Measurements from ENCODE around the gene FHL3. TPM values are rescaled to one million over a fixed set of nuclear protein-coding genes. Genes with fewer than 3 reads are reported as not detected.
"Not testable (repeated sequence)": the region's sequence is repeated elsewhere in the genome, so short reads cannot be mapped to it uniquely, and the experiment has no call there.

Gene FHL3
- total and polyA plus RNA-seq, 2 of the 4 experiments (the other 2 are of a cell fraction): 11.5 to 27.1 TPM

DNA sequence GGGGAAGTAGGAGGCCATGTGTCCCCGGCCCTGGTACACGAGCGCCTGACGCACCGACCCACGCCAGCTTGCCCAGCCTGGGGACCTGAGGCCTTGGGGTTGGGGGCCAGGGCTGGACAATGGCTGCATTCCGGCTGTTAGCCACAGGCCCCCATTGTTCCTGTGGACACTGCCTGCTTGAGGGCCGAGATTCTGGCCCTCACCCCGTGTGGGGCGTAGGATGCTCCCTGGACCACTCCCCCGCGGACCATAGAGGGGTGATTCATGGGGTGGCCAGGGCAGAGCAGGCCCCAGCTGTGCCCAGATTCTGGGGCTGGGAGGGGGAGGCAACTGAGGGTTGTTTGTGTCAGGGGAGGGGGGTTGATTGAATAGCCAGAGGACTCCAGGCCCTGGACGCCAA lies 29.6 kb upstream of the FHL3 start:
- no peak overlapping the region for H3K4me3 ChIP-seq (ENCODE audit: insufficient read depth, low read depth, low read length)
- no peak overlapping the region for H3K18ac ChIP-seq (ENCODE audit: low read depth, low read length)
- intact Hi-C loops (cut with micrococcal nuclease) (loop anchor here (10.0 kb wide), 1 partner anchor 440 kb away; no protein-coding TSS in a partner anchor), in situ Hi-C loops (cut with MboI; ENCODE audit: low sequenced_read_pairs) (no loop called here), dilution Hi-C loops (cut with HindIII; ENCODE audit: low sequenced_read_pairs, unreplicated experiment) (no loop called here)
- no peak overlapping the region for H4K91ac ChIP-seq (ENCODE audit: insufficient read depth, low read depth, low read length)
- no peaks in the 10 kb centered on the region for H3K9me1 ChIP-seq (ENCODE audit: insufficient read depth, low read length)
- no peak overlapping the region for H2AFZ ChIP-seq (replicated peaks; ENCODE audit: low read length, poor library complexity)
- H3K14ac ChIP-seq (replicated peaks; ENCODE audit: low read depth, low read length): no peak overlapping the region
- no peak overlapping the region for H3K56ac ChIP-seq (ENCODE audit: extremely low read depth, insufficient read depth, low read length)
- no peak overlapping the region for H2BK5ac ChIP-seq (ENCODE audit: low read depth, low read length, poor library complexity, severe bottlenecking)
- H4K8ac ChIP-seq (ENCODE audit: low read depth in 2 of 2, low read length in 2 of 2): no peak overlapping the region
- DNase-seq (no peak), ATAC-seq (ENCODE audit: low read depth) (no peak)
- H2BK120ac ChIP-seq (ENCODE audit: low read depth, low read length): no peak overlapping the region
- no peak overlapping the region for H3K9ac ChIP-seq (ENCODE audit: low read depth, low read length)
- no peak overlapping the region for H2AK5ac ChIP-seq (ENCODE audit: low read depth, low read length)
- no peaks in the 10 kb centered on the region for H3K79me1 ChIP-seq (ENCODE audit: low read depth in 1 of 2, low read length in 2 of 2)
- H3K27ac ChIP-seq (ENCODE audit: insufficient read depth, low read length): no peak overlapping the region
- no peaks in the 10 kb centered on the region for H3K36me3 ChIP-seq (ENCODE audit: control insufficient read depth, insufficient read depth, low read length)
- no peak overlapping the region for H2AK9ac ChIP-seq (replicated peaks; ENCODE audit: low read depth, low read length, poor library complexity)
- ChIA-PET POLR2A (ENCODE audit: unreplicated experiment) (no interaction called here), CTCF (no interaction called here)
- no peak overlapping the region for H3K23ac ChIP-seq (ENCODE audit: low read depth, low read length)
- no peaks in the 10 kb centered on the region for H3K9me3 ChIP-seq (ENCODE audit: control insufficient read depth, insufficient read depth, low read length)
- no peak overlapping the region for H2BK20ac ChIP-seq (ENCODE audit: low read depth, low read length)
- H3K4me2 ChIP-seq (ENCODE audit: low read depth, low read length): no peak overlapping the region
- peaks cover 14% of the 10 kb centered on the region; the same call in 1 of the 2 replicates for H3K27me3 ChIP-seq (ENCODE audit: control insufficient read depth, insufficient read depth, low read length)
- no peak overlapping the region for H2BK15ac ChIP-seq (ENCODE audit: low read depth, low read length)
- H3K4me1 ChIP-seq (ENCODE audit: control insufficient read depth, insufficient read depth, low read length): peaks cover 9% of the 10 kb centered on the region; the same call in 1 of the 2 replicates
- H4K20me1 ChIP-seq (ENCODE audit: insufficient read depth, low read length): no peaks in the 10 kb centered on the region
- BruUV-seq (replicated peaks): no TSS peak
- 83% methylated on average over 10 of the region's 13 CpGs; no CpG with 5 or more reads in 1 of the 2 experiments for WGBS, 2 experiments (ENCODE audit: extremely low coverage in 2 of 2, insufficient read length in 1 of 2)
- H4K5ac ChIP-seq (ENCODE audit: low read depth, low read length): no peak overlapping the region
- TF ChIP-seq RCOR1 (IDR thresholded peaks at IDR 0.05; ENCODE audit: insufficient replicate concordance, low read length) (no peak), CTCF (conservative IDR thresholded peaks at IDR 0.05; ENCODE audit: low read depth, low read length) (no peak), CHD1 (IDR thresholded peaks at IDR 0.05; ENCODE audit: low read depth, low read length) (no peak), MXI1 (IDR thresholded peaks at IDR 0.05; ENCODE audit: borderline replicate concordance, low read depth, low read length) (no peak), RFX5 (IDR thresholded peaks at IDR 0.05; ENCODE audit: low read depth, low read length) (no peak), MAZ (IDR thresholded peaks at IDR 0.05; ENCODE audit: borderline replicate concordance, low read depth, low read length) (no peak)
- no peak overlapping the region for H3K4ac ChIP-seq (ENCODE audit: low read depth, low read length)

DNA sequence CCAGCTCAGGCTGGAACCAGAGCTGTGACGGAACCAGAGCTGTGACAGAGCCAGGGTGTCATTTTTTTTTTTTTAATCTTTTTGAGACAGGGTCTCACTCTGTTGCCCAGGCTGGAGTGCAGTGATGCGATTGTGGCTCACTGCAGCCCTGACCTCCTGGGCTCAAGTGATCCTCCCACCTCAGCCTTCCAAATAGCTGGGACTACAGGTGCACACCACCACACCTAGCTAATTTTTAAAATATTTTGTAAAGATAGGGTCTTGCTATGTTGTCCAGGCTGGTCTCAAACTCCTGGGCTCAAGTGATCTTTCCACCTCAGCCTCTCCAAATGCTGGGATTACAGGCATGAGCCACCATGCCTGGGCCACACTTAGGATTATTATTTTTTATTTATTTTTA lies 27.7 kb upstream of the FHL3 start:
- ATAC-seq (ENCODE audit: low read depth); DNase-seq; H3K9me3 ChIP-seq (ENCODE audit: control insufficient read depth, insufficient read depth, low read length); H3K18ac ChIP-seq (ENCODE audit: low read depth, low read length); H2BK15ac ChIP-seq (ENCODE audit: low read depth, low read length); BruUV-seq (replicated peaks); H2BK20ac ChIP-seq (ENCODE audit: low read depth, low read length); CTCF ChIA-PET; H2AK5ac ChIP-seq (ENCODE audit: low read depth, low read length); H3K36me3 ChIP-seq (ENCODE audit: control insufficient read depth, insufficient read depth, low read length); H3K23ac ChIP-seq (ENCODE audit: low read depth, low read length); H2BK120ac ChIP-seq (ENCODE audit: low read depth, low read length); H2AFZ ChIP-seq (replicated peaks; ENCODE audit: low read length, poor library complexity); H3K27me3 ChIP-seq (ENCODE audit: control insufficient read depth, insufficient read depth, low read length); H3K27ac ChIP-seq (ENCODE audit: insufficient read depth, low read length); H4K5ac ChIP-seq (ENCODE audit: low read depth, low read length); H3K4ac ChIP-seq (ENCODE audit: low read depth, low read length); H2BK5ac ChIP-seq (ENCODE audit: low read depth, low read length, poor library complexity, severe bottlenecking); H3K56ac ChIP-seq (ENCODE audit: extremely low read depth, insufficient read depth, low read length); H4K91ac ChIP-seq (ENCODE audit: insufficient read depth, low read depth, low read length); H3K79me1 ChIP-seq (ENCODE audit: low read depth in 1 of 2, low read length in 2 of 2); H4K20me1 ChIP-seq (ENCODE audit: insufficient read depth, low read length); H3K4me3 ChIP-seq (ENCODE audit: insufficient read depth, low read depth, low read length); H3K4me2 ChIP-seq (ENCODE audit: low read depth, low read length); POLR2A ChIA-PET (ENCODE audit: unreplicated experiment); dilution Hi-C loops (cut with HindIII; ENCODE audit: low sequenced_read_pairs, unreplicated experiment); H3K9ac ChIP-seq (ENCODE audit: low read depth, low read length); in situ Hi-C loops (cut with MboI; ENCODE audit: low sequenced_read_pairs); H4K8ac ChIP-seq (ENCODE audit: low read depth in 2 of 2, low read length in 2 of 2); H3K14ac ChIP-seq (replicated peaks; ENCODE audit: low read depth, low read length); H3K9me1 ChIP-seq (ENCODE audit: insufficient read depth, low read length); H2AK9ac ChIP-seq (replicated peaks; ENCODE audit: low read depth, low read length, poor library complexity): not testable (repeated sequence)
- no CpG with 5 or more reads among the region's 2 CpGs for WGBS, 2 experiments (ENCODE audit: extremely low coverage in 2 of 2, insufficient read length in 1 of 2)
- H3K4me1 ChIP-seq (ENCODE audit: control insufficient read depth, insufficient read depth, low read length): peaks cover 18% of the 10 kb centered on the region; the same call in 1 of the 2 replicates
- intact Hi-C loops (cut with micrococcal nuclease): loop anchor here (10.0 kb wide), 1 partner anchor 442 kb away; no protein-coding TSS in a partner anchor

Measured in IMR-90 (cell line).